Activated CD4-positive, CD25-positive, alpha-beta regulatory T cell treated with anti-CD3 and anti-CD28 coated beads, Interleukin-2, amount 50 U/mL, for 24 hours (primary cell): Measurements from ENCODE around the gene SLC29A1.
"Not testable (repeated sequence)": the region's sequence is repeated elsewhere in the genome, so short reads cannot be mapped to it uniquely, and the experiment has no call there.

Experiments
- ATAC-seq, 2 donors: fragments of 150-1000 bp; cut with Tn5 transposase; one replicate each; pipeline ENCODE4 v1.10.0; 2021; ENCODE audit warnings: mild to moderate bottlenecking in 1 of 2, moderate library complexity in 1 of 2

Gene SLC29A1

GRCh38 chr6:44223319-44224028, at the start of gene SLC29A1:
Gene SLC29A1 (plus strand): TSS chr6:44223595. CDS start chr6:44227314, 3,719 bp downstream.
- peak; percentile 75 to 78 for ATAC-seq

GRCh38 chr6:44176130-44176761, 47.1 kb upstream of the SLC29A1 start:
- no peak for ATAC-seq

- ATAC-seq: peak; percentile 17 to 50
Measured at GRCh38 chr6:44176762-44177509, 46.5 kb upstream of the SLC29A1 start.

- ATAC-seq: no peak
Measured at GRCh38 chr6:44177691-44178423, 45.5 kb upstream of the SLC29A1 start.

GRCh38 chr6:44178424-44179071, 44.8 kb upstream of the SLC29A1 start:
- no peak for ATAC-seq

- no peak for ATAC-seq
Measured at GRCh38 chr6:44179072-44179536, 44.3 kb upstream of the SLC29A1 start.

- no peak for ATAC-seq
Measured at GRCh38 chr6:44179648-44180047, 43.7 kb upstream of the SLC29A1 start.

- ATAC-seq: no peak
Measured at GRCh38 chr6:44180406-44180805, 43.0 kb upstream of the SLC29A1 start.

GRCh38 chr6:44180886-44181285, 42.5 kb upstream of the SLC29A1 start:
- no peak for ATAC-seq

GRCh38 chr6:44181784-44182183, 41.6 kb upstream of the SLC29A1 start:
- ATAC-seq: not testable (repeated sequence)

GRCh38 chr6:44182911-44183390, 40.4 kb upstream of the SLC29A1 start:
- ATAC-seq: no peak

- ATAC-seq: no peak
Measured at GRCh38 chr6:44183783-44184182, 39.6 kb upstream of the SLC29A1 start.

GRCh38 chr6:44185356-44185755, 38.0 kb upstream of the SLC29A1 start:
- not testable (repeated sequence) for ATAC-seq

- peak in 1 of 2 donors; percentile 32 for ATAC-seq
Measured at GRCh38 chr6:44185953-44186634, 37.3 kb upstream of the SLC29A1 start.

- no peak for ATAC-seq
Measured at GRCh38 chr6:44186635-44187025, 36.8 kb upstream of the SLC29A1 start.

GRCh38 chr6:44188819-44189218, 34.6 kb upstream of the SLC29A1 start:
- ATAC-seq: no peak

- ATAC-seq: no peak
Measured at GRCh38 chr6:44189257-44189656, 34.1 kb upstream of the SLC29A1 start.

GRCh38 chr6:44190715-44191114, 32.7 kb upstream of the SLC29A1 start:
- ATAC-seq: peak; percentile 64 to 92

- no peak for ATAC-seq
Measured at GRCh38 chr6:44192428-44193041, 30.9 kb upstream of the SLC29A1 start.

- ATAC-seq: no peak
Measured at GRCh38 chr6:44193307-44193910, 30.0 kb upstream of the SLC29A1 start.

GRCh38 chr6:44194326-44194725, 29.1 kb upstream of the SLC29A1 start:
- ATAC-seq: no peak
